ENCODE measurements around the gene RING1.

GRCh38 chr6:33187809-33188208 is 20.5 kb upstream of the RING1 start:
- TF ChIP-seq POLR2AphosphoS5 (IDR thresholded peaks at IDR 0.05; ENCODE audit: low read depth, low read length) (no peak), SIN3A (IDR thresholded peaks at IDR 0.05; ENCODE audit: borderline replicate concordance, insufficient read depth, low read length) (no peak), TAF1 (IDR thresholded peaks at IDR 0.05; ENCODE audit: borderline replicate concordance, insufficient read depth, low read length) (no peak)

Data from PFSK-1 (cell line).